A673 (cell line): ENCODE data around the gene KIF26B. TPM values are rescaled to one million over a fixed set of nuclear protein-coding genes. Genes with fewer than 3 reads are reported as not detected.

ENCODE experiments used
- BruUV-seq: library from RNA; stranded (reverse); fragments of 400-500 nt; replicated peaks from 2 replicates; lab custom pipeline; 2021; lab: Mats Ljungman, UMichigan
- CTCF ChIA-PET: fragments of 300-600 bp; sonication (Branson Sonifier 250); formaldehyde crosslinking; loops from one replicate; lab custom pipeline; 2022; ENCODE audit warnings: antibody characterized with exemption; lab: Charles Lee
- POLR2A ChIA-PET: fragments of 300-600 bp; sonication (Branson Sonifier 250); formaldehyde crosslinking; loops from one replicate; lab custom pipeline; 2022; ENCODE audit warnings: antibody characterized with exemption; ENCODE audit not compliant: low non-redundant PET; lab: Charles Lee
- DNase-seq: peaks from one replicate; pipeline ENCODE4 v3.0.0-alpha.2; 2015; ENCODE audit warnings: low spot score
- H3K27ac ChIP-seq: fragments of 200-600 bp; sonication (generic); 2 replicates; pipeline ENCODE4 v1.5.1; 2016; ENCODE audit warnings: mixed run types, low read depth, mild to moderate bottlenecking, mixed read lengths, antibody characterized with exemption, low read length; ENCODE audit not compliant: poor library complexity, severe bottlenecking
- H3K27me3 ChIP-seq: fragments of 200-600 bp; sonication (generic); replicated peaks from 2 replicates; pipeline ENCODE4 v1.6.1; 2017; ENCODE audit warnings: mixed run types, low read depth, mild to moderate bottlenecking, mixed read lengths, antibody characterized with exemption, low read length; ENCODE audit not compliant: insufficient read depth, poor library complexity
- H3K36me3 ChIP-seq: fragments of 200-600 bp; sonication (generic); 2 replicates; pipeline ENCODE4 v1.6.1; 2016; ENCODE audit warnings: mixed run types, mild to moderate bottlenecking, mixed read lengths, antibody characterized with exemption, low read length; ENCODE audit not compliant: insufficient read depth, poor library complexity, severe bottlenecking
- H3K4me1 ChIP-seq: fragments of 200-600 bp; sonication (generic); 2 replicates; pipeline ENCODE4 v1.6.1; 2017; ENCODE audit warnings: mixed run types, mild to moderate bottlenecking, mixed read lengths, antibody characterized with exemption, low read length; ENCODE audit not compliant: insufficient read depth, poor library complexity, severe bottlenecking
- H3K4me3 ChIP-seq: fragments of 200-600 bp; sonication (generic); 2 replicates; pipeline ENCODE4 v1.5.1; 2016; ENCODE audit warnings: low read depth, mixed run types, mild to moderate bottlenecking, mixed read lengths, low read length; ENCODE audit not compliant: poor library complexity, severe bottlenecking
- H3K9me3 ChIP-seq: fragments of 200-600 bp; sonication (generic); 2 replicates; pipeline ENCODE4 v1.6.1; 2016; ENCODE audit warnings: mixed run types, low read depth, mild to moderate bottlenecking, mixed read lengths, antibody characterized with exemption, low read length; ENCODE audit not compliant: poor library complexity, severe bottlenecking
- CTCF ChIP-seq: fragments of 300-800, 200-600 bp; sonication (generic); conservative IDR thresholded peaks from 2 replicates; pipeline ENCODE4 v1.5.1; 2017; ENCODE audit warnings: low read depth, mild to moderate bottlenecking, antibody characterized with exemption, low read length, moderate library complexity, mixed read lengths
- EZH2 ChIP-seq: fragments of 200-600 bp; sonication (generic); IDR thresholded peaks from 2 replicates; pipeline ENCODE4 v1.6.1; 2017; ENCODE audit warnings: borderline replicate concordance, low read depth, mild to moderate bottlenecking, mixed read lengths, antibody characterized with exemption, low read length; ENCODE audit not compliant: poor library complexity, severe bottlenecking
- intact Hi-C: fragments of 100-400 bp; cut with micrococcal nuclease; formaldehyde crosslinking; loops from one replicate; pipeline ENCODE4 v1.10.0; 2022; ENCODE audit not compliant: unreplicated experiment
- total RNA-seq: library from RNA; stranded (reverse); gene quantifications from 2 replicates; pipeline ENCODE4 v1.2.3, GENCODE V29; 2021

The KIF26B gene
- total RNA-seq, 1 experiment from 2014 or later, result not detected

GRCh38 chr1:245276445-245276844 is 121.7 kb downstream of the KIF26B start:
- no peaks in the 10 kb centered on the region for H3K36me3 ChIP-seq
- POLR2A ChIA-PET, result no interaction called here
- BruUV-seq, result no TSS peak
- CTCF ChIA-PET, result no interaction called here
- peaks cover 11% of the 10 kb centered on the region for H3K27me3 ChIP-seq
- no peak for DNase-seq
- H3K4me1 ChIP-seq, result no peaks in the 10 kb centered on the region
- intact Hi-C loops, result no loop called here
- H3K4me3 ChIP-seq, result no peak overlapping the region
- no peak overlapping the region for H3K27ac ChIP-seq
- no peaks in the 10 kb centered on the region for H3K9me3 ChIP-seq
- no peak for TF ChIP-seq CTCF
- no peak for TF ChIP-seq EZH2

GRCh38 chr1:245277276-245277675 is 122.5 kb downstream of the KIF26B start:
- no peaks in the 10 kb centered on the region for H3K9me3 ChIP-seq
- intact Hi-C loops, result no loop called here
- TF ChIP-seq EZH2, result no peak
- no peak for TF ChIP-seq CTCF
- peaks cover 11% of the 10 kb centered on the region for H3K27me3 ChIP-seq
- POLR2A ChIA-PET, result no interaction called here
- H3K36me3 ChIP-seq, result no peaks in the 10 kb centered on the region
- no peak overlapping the region for H3K27ac ChIP-seq
- no TSS peak for BruUV-seq
- no peak for DNase-seq
- H3K4me1 ChIP-seq, result no peaks in the 10 kb centered on the region
- CTCF ChIA-PET, result no interaction called here
- no peak overlapping the region for H3K4me3 ChIP-seq

GRCh38 chr1:245278846-245279245 is 124.1 kb downstream of the KIF26B start:
- Histone ChIP-seq H3K27ac (no peak overlapping the region), H3K27me3 (peaks cover 8% of the 10 kb centered on the region), H3K9me3 (no peaks in the 10 kb centered on the region), H3K36me3 (no peaks in the 10 kb centered on the region), H3K4me3 (no peak overlapping the region), H3K4me1 (no peaks in the 10 kb centered on the region)
- no peak for DNase-seq
- TF ChIP-seq EZH2 (no peak), CTCF (no peak)
- intact Hi-C loops, result no loop called here
- ChIA-PET POLR2A (no interaction called here), CTCF (no interaction called here)
- no TSS peak for BruUV-seq
